HEK293 (cell line): ENCODE measurements around the gene KLK2.

Experiments used
- CTCF ChIA-PET: fragments of 350-600 bp; formaldehyde crosslinking; extraction: SDS; loops from one replicate; lab custom pipeline; 2021; ENCODE audit warnings: antibody characterized with exemption; lab: Yijun Ruan, JAX
- POLR2A ChIA-PET: fragments of 300-600 bp; formaldehyde crosslinking; extraction: SDS; loops from one replicate; lab custom pipeline; 2020; ENCODE audit warnings: antibody characterized with exemption, inconsistent platforms; lab: Yijun Ruan, JAX
- H3K27ac ChIP-seq: fragments of 200-500 bp; sonication (Bioruptor generic); 2 replicates; pipeline ENCODE4 v1.5.1; 2014; ENCODE audit warnings: low read depth, low read length, control low read depth, inconsistent platforms; ENCODE audit errors: extremely low read depth
- H3K36me3 ChIP-seq, 2 experiments: fragments of 200-500 bp in 1 of 2; sonication (Bioruptor generic) in 1 of 2; 1 replicate in 1 of 2; 2 replicates in 1 of 2; pipeline ENCODE4 v1.5.1; 2014 to 2017; ENCODE audit warnings: inconsistent platforms in 2 of 2, low read length in 2 of 2; ENCODE audit not compliant: control insufficient read depth in 2 of 2, insufficient read depth in 1 of 2
- H3K4me1 ChIP-seq: fragments of 200-500 bp; sonication (Bioruptor generic); 2 replicates; pipeline ENCODE4 v1.5.1; 2014; ENCODE audit warnings: mild to moderate bottlenecking, low read length, inconsistent platforms; ENCODE audit not compliant: control insufficient read depth, insufficient read depth
- H3K4me3 ChIP-seq: 2 replicates; pipeline ENCODE4 v1.5.1; 2011; ENCODE audit warnings: low read depth, mild to moderate bottlenecking, control low read depth, low read length, moderate library complexity
- H3K9me3 ChIP-seq: fragments of 200-500 bp; sonication (Bioruptor generic); 2 replicates; pipeline ENCODE4 v1.5.1; 2014; ENCODE audit warnings: low read depth, low read length, inconsistent platforms; ENCODE audit not compliant: control insufficient read depth, insufficient read depth
- GLIS2 ChIP-seq: fragments of 450-650 bp; formaldehyde crosslinking; IDR thresholded peaks from 2 replicates; pipeline ENCODE4 v1.5.1; 2016; ENCODE audit warnings: missing biosample characterization, missing genetic modification characterization
- REPIN1 ChIP-seq: fragments of 450-650 bp; formaldehyde crosslinking; IDR thresholded peaks from 2 replicates; pipeline ENCODE4 v1.5.1; 2017; ENCODE audit warnings: missing biosample characterization, missing genetic modification characterization, low read depth
- ZBTB6 ChIP-seq: fragments of 450-650 bp; formaldehyde crosslinking; IDR thresholded peaks from 2 replicates; pipeline ENCODE4 v1.5.1; 2017; ENCODE audit warnings: missing biosample characterization, missing genetic modification characterization
- ZFP41 ChIP-seq: fragments of 450-650 bp; formaldehyde crosslinking; IDR thresholded peaks from 2 replicates; pipeline ENCODE4 v1.5.1; 2016; ENCODE audit warnings: missing biosample characterization, missing genetic modification characterization, borderline replicate concordance
- ZNF133 ChIP-seq: fragments of 450-650 bp; formaldehyde crosslinking; IDR thresholded peaks from 2 replicates; pipeline ENCODE4 v1.5.1; 2016; ENCODE audit warnings: missing biosample characterization, missing genetic modification characterization
- ZNF148 ChIP-seq: fragments of 450-650 bp; formaldehyde crosslinking; IDR thresholded peaks from 2 replicates; pipeline ENCODE4 v1.5.0; 2017; ENCODE audit warnings: missing biosample characterization, missing genetic modification characterization, borderline replicate concordance
- ZNF239 ChIP-seq: fragments of 450-650 bp; formaldehyde crosslinking; IDR thresholded peaks from 2 replicates; pipeline ENCODE4 v1.5.1; 2016; ENCODE audit warnings: missing biosample characterization, missing genetic modification characterization
- ZNF24 ChIP-seq: fragments of 450-650 bp; formaldehyde crosslinking; IDR thresholded peaks from 2 replicates; pipeline ENCODE4 v1.5.1; 2016; ENCODE audit warnings: missing biosample characterization, missing genetic modification characterization
- ZNF324 ChIP-seq: fragments of 450-650 bp; formaldehyde crosslinking; IDR thresholded peaks from 2 replicates; pipeline ENCODE4 v1.5.1; 2016; ENCODE audit warnings: missing biosample characterization, missing genetic modification characterization
- ZNF449 ChIP-seq: fragments of 450-650 bp; formaldehyde crosslinking; IDR thresholded peaks from 2 replicates; pipeline ENCODE4 v1.5.1; 2017; ENCODE audit warnings: missing biosample characterization, mild to moderate bottlenecking, missing genetic modification characterization, moderate library complexity
- ZNF510 ChIP-seq: fragments of 450-650 bp; formaldehyde crosslinking; IDR thresholded peaks from 2 replicates; pipeline ENCODE4 v1.5.1; 2018; ENCODE audit warnings: mild to moderate bottlenecking, missing genetic modification characterization, missing biosample characterization; ENCODE audit not compliant: insufficient replicate concordance
- ZNF621 ChIP-seq: fragments of 450-650 bp; formaldehyde crosslinking; IDR thresholded peaks from 2 replicates; pipeline ENCODE4 v1.5.1; 2017; ENCODE audit warnings: missing biosample characterization, missing genetic modification characterization
- ZNF623 ChIP-seq: fragments of 450-650 bp; formaldehyde crosslinking; IDR thresholded peaks from 2 replicates; pipeline ENCODE4 v1.5.1; 2016; ENCODE audit warnings: missing biosample characterization, missing genetic modification characterization

The KLK2 gene

GRCh38 chr19:50873056-50873455 is at the start of gene KLK2:
KLK2 (plus strand) TSS chr19:50873439; CDS start chr19:50873474, 35 bp downstream.
- no peak within 1 kb of the TSS for H3K4me3 ChIP-seq
- no peaks in the 10 kb centered on the region for H3K4me1 ChIP-seq
- no peaks in the 10 kb centered on the region for H3K9me3 ChIP-seq
- no peaks in the 10 kb centered on the region for H3K36me3 ChIP-seq
- POLR2A ChIA-PET: no interaction called here
- CTCF ChIA-PET: interaction anchor here (2.1 kb wide), 1 partner anchor 33 kb away, joined by 9 read pairs; no protein-coding TSS in a partner anchor
- H3K27ac ChIP-seq: no peak within 1 kb of the TSS
- TF ChIP-seq ZNF148 (tag by site-specific recombination) (no peak), ZNF133 (no peak), ZBTB6 (tag by site-specific recombination) (no peak)

GRCh38 chr19:50826492-50827240 is 46.6 kb upstream of the KLK2 start:
- TF ChIP-seq ZNF24 (no peak), GLIS2 (no peak), ZNF449 (tag by site-specific recombination) (no peak)
- Histone ChIP-seq H3K27ac (no peak overlapping the region), H3K4me3 (no peak overlapping the region), H3K4me1 (no peaks in the 10 kb centered on the region), H3K36me3 (no peaks in the 10 kb centered on the region), H3K9me3 (no peaks in the 10 kb centered on the region)
- POLR2A ChIA-PET: no interaction called here
- CTCF ChIA-PET: interaction anchor here (0.8 kb wide), 1 partner anchor 21 kb away, joined by 4 read pairs; no protein-coding TSS in a partner anchor

GRCh38 chr19:50827476-50827875 is 45.8 kb upstream of the KLK2 start:
- Histone ChIP-seq H3K4me1 (no peaks in the 10 kb centered on the region), H3K36me3 (no peaks in the 10 kb centered on the region), H3K9me3 (no peaks in the 10 kb centered on the region), H3K4me3 (no peak overlapping the region), H3K27ac (no peak overlapping the region)
- POLR2A ChIA-PET: no interaction called here
- CTCF ChIA-PET: no interaction called here
- TF ChIP-seq ZFP41: no peak
- no peak for TF ChIP-seq ZNF621 (tag by site-specific recombination)
- TF ChIP-seq ZNF239 (tag by site-specific recombination): no peak
- TF ChIP-seq REPIN1 (tag by site-specific recombination): no peak
- TF ChIP-seq ZNF324 (tag by site-specific recombination): no peak
- TF ChIP-seq ZNF133: no peak
- TF ChIP-seq ZNF510 (tag by site-specific recombination): no peak
- no peak for TF ChIP-seq ZNF623 (tag by site-specific recombination)
